B cell (primary cell): ENCODE data around the gene NMNAT3. TPM values are rescaled to one million over a fixed set of nuclear protein-coding genes. Genes with fewer than 3 reads are reported as not detected.

ENCODE experiments used
- ATAC-seq: fragments of 200-7000 bp; cut with Tn5 transposase; one replicate; pipeline ENCODE4 v1.10.0; 2021; ENCODE audit warnings: low read depth, mild to moderate bottlenecking, moderate number of reproducible peaks, moderate library complexity
- CTCF ChIA-PET: fragments of 350-600 bp; sonication (Branson Sonifier 250); formaldehyde crosslinking; loops from one replicate; lab custom pipeline; 2021; ENCODE audit warnings: antibody characterized with exemption, inconsistent platforms; lab: Charles Lee
- POLR2A ChIA-PET: fragments of 350-600 bp; sonication (Branson Sonifier 250); formaldehyde crosslinking; loops from one replicate; lab custom pipeline; 2021; ENCODE audit warnings: antibody characterized with exemption; lab: Charles Lee
- DNase-seq: peaks from one replicate; pipeline ENCODE4 v3.0.0; 2013
- H2AFZ ChIP-seq: 2 replicates; pipeline ENCODE4 v1.6.1; 2012; ENCODE audit warnings: mild to moderate bottlenecking, low read depth, low read length; ENCODE audit not compliant: insufficient read depth, poor library complexity, severe bottlenecking
- H3K27ac ChIP-seq, 2 donors: 1 replicate in 1 of 2; 2 replicates in 1 of 2; pipeline ENCODE4 v1.5.1; 2012 to 2013; ENCODE audit warnings: low read length in 2 of 2, mild to moderate bottlenecking in 2 of 2, moderate library complexity in 1 of 2
- H3K27me3 ChIP-seq, 4 experiments: fragments of 200-600 bp in 1 of 4; sonication (generic) in 1 of 4; replicated peaks in 1 of 4; 1 replicate in 2 of 4; 2 replicates in 2 of 4; pipeline versions ENCODE4 v1.6.1 to v1.7.0; 2013 to 2016; ENCODE audit warnings: low read length in 3 of 4, mild to moderate bottlenecking in 2 of 4, mixed read lengths in 1 of 4, moderate library complexity in 1 of 4; ENCODE audit not compliant: insufficient read depth in 4 of 4, control insufficient read depth in 3 of 4; ENCODE audit errors: control extremely low read depth in 1 of 4
- H3K36me3 ChIP-seq, 2 experiments: replicated peaks in 1 of 2; 1 replicate in 1 of 2; 2 replicates in 1 of 2; pipeline versions ENCODE4 v1.6.1 to v1.7.1; 2013; ENCODE audit warnings: low read length in 1 of 2; ENCODE audit not compliant: insufficient read depth in 2 of 2, control insufficient read depth in 1 of 2; ENCODE audit errors: control extremely low read depth in 1 of 2, extremely low read depth in 1 of 2
- H3K4me1 ChIP-seq, 2 donors: fragments of 200-600 bp in 1 of 2; sonication (generic) in 1 of 2; 1 replicate in 1 of 2; 2 replicates in 1 of 2; pipeline versions ENCODE4 v1.5.1 to v1.6.1; 2013 to 2017; ENCODE audit warnings: low read length in 2 of 2; ENCODE audit not compliant: control insufficient read depth in 2 of 2, insufficient read depth in 2 of 2
- H3K4me2 ChIP-seq: replicated peaks from 2 replicates; pipeline ENCODE3; 2012; ENCODE audit warnings: mild to moderate bottlenecking, low read depth, low read length; ENCODE audit not compliant: poor library complexity, severe bottlenecking
- H3K4me3 ChIP-seq, 5 experiments: fragments of 200-600 bp in 1 of 5; sonication (generic) in 1 of 5; 1 replicate in 3 of 5; 2 replicates in 2 of 5; pipeline versions ENCODE4 v1.5.1 to v1.7.0; 2011 to 2016; ENCODE audit warnings: low read length in 4 of 5, mild to moderate bottlenecking in 4 of 5, low read depth in 2 of 5, control low read depth in 1 of 5, moderate library complexity in 1 of 5; ENCODE audit not compliant: insufficient read depth in 1 of 5; ENCODE audit errors: control extremely low read depth in 1 of 5, extremely low read depth in 1 of 5
- H3K79me2 ChIP-seq: fragments of 200-600 bp; sonication (generic); one replicate; pipeline ENCODE4 v1.6.0; 2016; ENCODE audit warnings: low read length; ENCODE audit not compliant: control insufficient read depth, insufficient read depth
- H3K9ac ChIP-seq: fragments of 200-600 bp; sonication (generic); 2 replicates; pipeline ENCODE4 v1.6.1; 2017; ENCODE audit warnings: mild to moderate bottlenecking, low read length, moderate library complexity
- H3K9me3 ChIP-seq, 3 donors: one replicate each; pipeline versions ENCODE4 v1.6.1 to v1.7.1; 2013; ENCODE audit warnings: low read length in 2 of 3; ENCODE audit not compliant: control insufficient read depth in 2 of 3, insufficient read depth in 1 of 3; ENCODE audit errors: control extremely low read depth in 1 of 3
- H4K20me1 ChIP-seq: 2 replicates; pipeline ENCODE4 v1.6.0; 2012; ENCODE audit warnings: mild to moderate bottlenecking, low read length; ENCODE audit not compliant: insufficient read depth, control insufficient read depth, poor library complexity, severe bottlenecking
- H3K27ac Mint-ChIP-seq: one replicate; pipeline ENCODE4 v1.8.0; 2021; ENCODE audit warnings: mixed read lengths
- H3K27me3 Mint-ChIP-seq: one replicate; pipeline ENCODE4 v1.8.0; 2021; ENCODE audit warnings: mixed read lengths
- H3K4me1 Mint-ChIP-seq: one replicate; pipeline ENCODE4 v1.8.0; 2021; ENCODE audit warnings: mixed read lengths
- H3K4me3 Mint-ChIP-seq: one replicate; pipeline ENCODE4 v1.8.0; 2021; ENCODE audit warnings: mixed read lengths
- H3K9me3 Mint-ChIP-seq: one replicate; pipeline ENCODE4 v1.8.0; 2022; ENCODE audit warnings: mixed read lengths; ENCODE audit not compliant: insufficient read depth
- EZH2 ChIP-seq: IDR thresholded peaks from 2 replicates; pipeline ENCODE4 v1.6.1; 2012; ENCODE audit warnings: borderline replicate concordance, low read depth, mild to moderate bottlenecking, moderate library complexity, low read length; ENCODE audit not compliant: insufficient read depth, poor library complexity, severe bottlenecking
- WGBS: methylation state at CpG from one replicate; pipeline ENCODE4 v1.1.5; 2013; ENCODE audit warnings: missing lambda C conversion rate; ENCODE audit not compliant: insufficient coverage; 5-methylcytosine and 5-hydroxymethylcytosine counted together
- intact Hi-C: fragments of 100-400 bp; cut with micrococcal nuclease; formaldehyde crosslinking; loops from one replicate; pipeline ENCODE4 v1.10.0; 2022
- polyA plus RNA-seq: library from polyadenylated mRNA; depleted of rRNA; stranded (reverse); fragments of >200 nt; gene quantifications from 2 replicates; pipeline ENCODE4 v1.2.3, GENCODE V29; 2012
- total RNA-seq, 2 donors: library from RNA; stranded (reverse); fragments of 120-200 nt in 1 of 2; gene quantifications; 1 replicate in 1 of 2; 2 replicates in 1 of 2; pipeline versions ENCODE4 v1.2.3 to v1.2.4, GENCODE V29; 2013 to 2022
- TF ChIP-seq, protein P1 (sequence below): fragments of 200-600 bp; IDR thresholded peaks from one replicate; pipeline ENCODE4 v1.8.0; 2022; ENCODE audit warnings: antibody characterized with exemption, mild to moderate bottlenecking

The NMNAT3 gene
- total and polyA plus RNA-seq, 2 donors (not counting 1 experiment from before 2014, with no cell fraction given): 1.9 to 3.3 TPM

DNA sequence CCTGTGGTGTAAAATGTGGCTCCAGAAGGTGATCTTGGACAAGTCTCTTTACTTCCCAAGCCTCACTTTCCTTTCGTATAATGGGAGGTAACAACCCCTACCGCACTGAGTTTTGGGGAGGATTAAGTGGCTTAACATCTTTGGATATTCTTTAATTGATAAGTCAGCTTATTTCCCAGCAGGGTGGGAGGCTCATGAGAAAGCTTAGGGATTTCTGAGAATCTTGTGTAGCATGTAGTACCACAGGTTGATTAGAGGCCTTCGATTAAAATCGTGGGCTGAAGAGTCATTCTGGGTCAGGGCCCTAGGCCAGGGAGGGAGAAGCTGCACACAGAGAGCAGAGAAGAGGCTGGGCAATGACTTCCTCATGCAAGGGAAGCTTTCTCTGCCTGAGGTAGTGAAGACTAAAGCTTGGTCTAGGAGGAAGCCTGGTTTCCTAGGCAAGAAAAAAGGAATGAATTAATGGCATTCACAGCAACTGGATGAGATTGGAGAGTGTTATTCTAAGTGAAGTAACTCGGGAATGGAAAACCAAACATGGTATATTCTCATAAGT lies 1.5 kb upstream of the NMNAT3 start:
- TF ChIP-seq EZH2: no peak
- TF ChIP-seq, protein P1, sequence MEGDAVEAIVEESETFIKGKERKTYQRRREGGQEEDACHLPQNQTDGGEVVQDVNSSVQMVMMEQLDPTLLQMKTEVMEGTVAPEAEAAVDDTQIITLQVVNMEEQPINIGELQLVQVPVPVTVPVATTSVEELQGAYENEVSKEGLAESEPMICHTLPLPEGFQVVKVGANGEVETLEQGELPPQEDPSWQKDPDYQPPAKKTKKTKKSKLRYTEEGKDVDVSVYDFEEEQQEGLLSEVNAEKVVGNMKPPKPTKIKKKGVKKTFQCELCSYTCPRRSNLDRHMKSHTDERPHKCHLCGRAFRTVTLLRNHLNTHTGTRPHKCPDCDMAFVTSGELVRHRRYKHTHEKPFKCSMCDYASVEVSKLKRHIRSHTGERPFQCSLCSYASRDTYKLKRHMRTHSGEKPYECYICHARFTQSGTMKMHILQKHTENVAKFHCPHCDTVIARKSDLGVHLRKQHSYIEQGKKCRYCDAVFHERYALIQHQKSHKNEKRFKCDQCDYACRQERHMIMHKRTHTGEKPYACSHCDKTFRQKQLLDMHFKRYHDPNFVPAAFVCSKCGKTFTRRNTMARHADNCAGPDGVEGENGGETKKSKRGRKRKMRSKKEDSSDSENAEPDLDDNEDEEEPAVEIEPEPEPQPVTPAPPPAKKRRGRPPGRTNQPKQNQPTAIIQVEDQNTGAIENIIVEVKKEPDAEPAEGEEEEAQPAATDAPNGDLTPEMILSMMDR: no peak
- no peaks in the 10 kb centered on the region for H3K9me3 Mint-ChIP-seq
- H3K36me3 ChIP-seq: no peaks in the 10 kb centered on the region
- peaks cover 0 to 5% (median 2%) of the 10 kb centered on the region in 4 experiments for H3K27me3 ChIP-seq
- no peak overlapping the region for H3K27ac ChIP-seq
- POLR2A ChIA-PET: no interaction called here
- CTCF ChIA-PET: interaction anchor here (1.5 kb wide), 1 partner anchor 13 kb away, joined by 3 read pairs; no protein-coding TSS in a partner anchor
- ATAC-seq: no peak
- H3K4me3 Mint-ChIP-seq: no peak overlapping the region
- H3K79me2 ChIP-seq: no peaks in the 10 kb centered on the region
- H3K27ac Mint-ChIP-seq: no peak overlapping the region
- no peaks in the 10 kb centered on the region for H3K9me3 ChIP-seq
- no peak overlapping the region for H3K4me3 ChIP-seq
- no peaks in the 10 kb centered on the region for H4K20me1 ChIP-seq
- H3K9ac ChIP-seq: no peak overlapping the region
- no peak overlapping the region for H2AFZ ChIP-seq
- no peak overlapping the region for H3K4me2 ChIP-seq
- H3K27me3 Mint-ChIP-seq: peaks cover 22% of the 10 kb centered on the region
- no peak for DNase-seq
- H3K4me1 ChIP-seq: peaks cover 4 to 12% of the 10 kb centered on the region in 2 donors
- 81% methylated on average over 4 of the region's 5 CpGs for WGBS
- H3K4me1 Mint-ChIP-seq: peaks cover 9% of the 10 kb centered on the region
- intact Hi-C loops: loop anchor here (5.0 to 10.0 kb wide), 2 partner anchors 292 to 764 kb away; partner anchors contain the start of gene COPB2

DNA sequence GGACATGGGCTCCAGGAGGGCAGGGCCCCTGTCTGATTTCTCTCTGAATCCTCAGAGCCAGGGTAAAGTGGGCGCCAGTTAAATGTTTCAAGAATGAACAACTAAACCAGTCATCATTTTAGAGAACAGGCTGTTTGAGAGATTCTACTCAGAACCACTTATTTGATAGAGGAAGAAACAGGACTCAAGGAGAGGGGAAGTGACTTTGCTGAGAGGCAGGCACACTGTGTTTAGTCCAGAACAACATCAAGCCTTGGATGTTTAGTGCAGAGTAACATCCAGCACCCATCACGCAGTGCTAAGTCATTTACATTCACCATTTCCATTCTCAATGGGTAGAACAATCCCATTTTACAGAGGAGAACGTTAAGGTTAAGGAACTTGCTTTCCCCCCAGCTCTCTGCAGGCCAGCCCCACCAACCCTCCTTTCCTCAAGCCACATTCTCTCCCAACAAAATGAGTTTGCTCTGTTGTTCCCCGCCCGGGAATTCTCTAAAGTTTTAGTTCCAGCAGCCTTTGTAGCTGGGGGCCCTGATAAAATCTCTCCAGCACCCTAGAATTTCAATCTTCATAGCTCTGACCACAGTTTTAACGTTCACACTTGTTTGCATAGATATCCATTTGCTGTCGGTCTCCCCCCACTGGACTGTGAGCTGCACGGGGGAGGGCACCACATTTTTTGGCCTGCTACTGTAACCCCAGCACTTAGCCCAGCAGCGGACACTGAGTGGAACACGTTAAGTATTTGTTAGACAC lies 962 bp downstream of the NMNAT3 start:
- Histone ChIP-seq H3K36me3 (no peaks in the 10 kb centered on the region), H3K4me2 (peak overlapping the region; percentile 95), H3K4me3 (peak overlapping the region; percentile 5 to 85 (median 80)), H3K27ac (peak overlapping the region in 1 of 2 donors; percentile 92), H3K9me3 (no peaks in the 10 kb centered on the region), H3K4me1 (peaks cover 4 to 12% of the 10 kb centered on the region in 2 donors), H3K79me2 (no peaks in the 10 kb centered on the region), H4K20me1 (no peaks in the 10 kb centered on the region), H3K27me3 (peaks cover 0 to 5% (median 2%) of the 10 kb centered on the region in 4 experiments), H3K9ac (peak overlapping the region; percentile 87), H2AFZ (peak overlapping the region; percentile 99)
- ChIA-PET POLR2A (no interaction called here), CTCF (no interaction called here)
- no peak for TF ChIP-seq EZH2
- TF ChIP-seq, protein P1: no peak
- DNase-seq (peak; percentile 9), ATAC-seq (no peak)
- H3K9me3 Mint-ChIP-seq: no peaks in the 10 kb centered on the region
- 37% methylated on average over 9 of the region's 10 CpGs for WGBS
- H3K27ac Mint-ChIP-seq: no peak overlapping the region
- H3K4me3 Mint-ChIP-seq: peak overlapping the region; percentile 85
- intact Hi-C loops: loop anchor here (5.0 to 10.0 kb wide), 2 partner anchors 290 to 762 kb away; partner anchors contain the start of gene COPB2
- H3K27me3 Mint-ChIP-seq: peaks cover 17% of the 10 kb centered on the region
- peaks cover 9% of the 10 kb centered on the region for H3K4me1 Mint-ChIP-seq
